NT2/D1 (cell line): ENCODE measurements around the gene STK16.
A peak's percentile ranks its signal among the peaks of the same experiment; 100 is the strongest.

Experiments
- DNase-seq: peaks from one replicate; pipeline ENCODE4 v3.0.0-alpha.2; 2011; ENCODE audit warnings: low read depth, low spot score
- H3K27me3 ChIP-seq: 2 replicates; pipeline ENCODE4 v1.6.0; 2011; ENCODE audit warnings: mild to moderate bottlenecking; ENCODE audit not compliant: insufficient read length, insufficient read depth
- H3K36me3 ChIP-seq: 2 replicates; pipeline ENCODE4 v1.6.1; 2011; ENCODE audit warnings: mild to moderate bottlenecking, low read length, mixed read lengths; ENCODE audit not compliant: insufficient read depth, insufficient read length
- H3K4me1 ChIP-seq: 2 replicates; pipeline ENCODE4 v1.5.1; 2011; ENCODE audit not compliant: insufficient read depth, insufficient read length
- H3K4me3 ChIP-seq: 2 replicates; pipeline ENCODE4 v1.5.1; 2011; ENCODE audit warnings: low read depth; ENCODE audit not compliant: insufficient read length
- H3K9ac ChIP-seq: 2 replicates; pipeline ENCODE4 v1.6.0; 2011; ENCODE audit warnings: low read depth; ENCODE audit not compliant: insufficient read length
- H3K9me3 ChIP-seq: 2 replicates; pipeline ENCODE4 v1.5.1; 2011; ENCODE audit warnings: mild to moderate bottlenecking, low read length; ENCODE audit not compliant: insufficient read depth
- SUZ12 ChIP-seq: IDR thresholded peaks from 2 replicates; pipeline ENCODE4 v1.6.1; 2011; ENCODE audit not compliant: insufficient read length, insufficient read depth; ENCODE audit errors: extremely low read depth
- YY1 ChIP-seq: IDR thresholded peaks from 2 replicates; pipeline ENCODE4 v1.6.1; 2011; ENCODE audit not compliant: insufficient read length, insufficient read depth
- ZNF274 ChIP-seq: IDR thresholded peaks from 2 replicates; pipeline ENCODE4 v1.6.1; 2011; ENCODE audit warnings: mild to moderate bottlenecking, low read depth, low read length

STK16 gene

GRCh38 chr2:219248845-219249202 lies 3.5 kb downstream of the STK16 start:
- Histone ChIP-seq H3K9me3 (no peaks in the 10 kb centered on the region), H3K4me1 (peaks cover 23% of the 10 kb centered on the region), H3K9ac (peak overlapping the region; percentile 46), H3K27me3 (peaks cover 25% of the 10 kb centered on the region), H3K36me3 (peaks cover 52% of the 10 kb centered on the region), H3K4me3 (no peak overlapping the region)
- no peak for TF ChIP-seq SUZ12
- no peak for TF ChIP-seq ZNF274
- no peak for TF ChIP-seq YY1
- DNase-seq: no peak

- TF ChIP-seq YY1 (no peak), SUZ12 (no peak), ZNF274 (no peak)
- no peaks in the 10 kb centered on the region for H3K9me3 ChIP-seq
- peak overlapping the region; percentile 46 for H3K9ac ChIP-seq
- no peak for DNase-seq
- H3K36me3 ChIP-seq: peaks cover 52% of the 10 kb centered on the region
- peaks cover 30% of the 10 kb centered on the region for H3K27me3 ChIP-seq
- H3K4me1 ChIP-seq: peaks cover 27% of the 10 kb centered on the region
- peak overlapping the region; percentile 1 for H3K4me3 ChIP-seq
These were observed 4.1 kb downstream of the STK16 start for GRCh38 chr2:219249203-219249980.

- TF ChIP-seq SUZ12 (no peak), ZNF274 (no peak), YY1 (no peak)
- H3K36me3 ChIP-seq: peaks cover 52% of the 10 kb centered on the region
- no peak overlapping the region for H3K9ac ChIP-seq
- no peak for DNase-seq
- peaks cover 38% of the 10 kb centered on the region for H3K27me3 ChIP-seq
- no peaks in the 10 kb centered on the region for H3K9me3 ChIP-seq
- peaks cover 25% of the 10 kb centered on the region for H3K4me1 ChIP-seq
- peak overlapping the region; percentile 1 for H3K4me3 ChIP-seq
These were observed 4.9 kb downstream of the STK16 start for GRCh38 chr2:219250049-219250781.

- Histone ChIP-seq H3K27me3 (peaks cover 53% of the 10 kb centered on the region), H3K4me3 (no peak overlapping the region), H3K36me3 (peaks cover 48% of the 10 kb centered on the region), H3K9ac (no peak overlapping the region), H3K9me3 (no peaks in the 10 kb centered on the region), H3K4me1 (peaks cover 25% of the 10 kb centered on the region)
- no peak for TF ChIP-seq YY1
- TF ChIP-seq ZNF274: no peak
- TF ChIP-seq SUZ12: no peak
- no peak for DNase-seq
These were observed 6.4 kb downstream of the STK16 start for GRCh38 chr2:219251656-219252055.

GRCh38 chr2:219252084-219252483 lies 6.8 kb downstream of the STK16 start:
- no peak overlapping the region for H3K4me3 ChIP-seq
- peaks cover 44% of the 10 kb centered on the region for H3K36me3 ChIP-seq
- TF ChIP-seq YY1: no peak
- no peak for TF ChIP-seq SUZ12
- TF ChIP-seq ZNF274: no peak
- peaks cover 25% of the 10 kb centered on the region for H3K4me1 ChIP-seq
- H3K9ac ChIP-seq: no peak overlapping the region
- H3K27me3 ChIP-seq: peaks cover 55% of the 10 kb centered on the region
- no peaks in the 10 kb centered on the region for H3K9me3 ChIP-seq
- DNase-seq: no peak

GRCh38 chr2:219252570-219252899 lies 7.3 kb downstream of the STK16 start:
- H3K27me3 ChIP-seq: peaks cover 55% of the 10 kb centered on the region
- H3K9ac ChIP-seq: peak overlapping the region; percentile 72
- H3K36me3 ChIP-seq: peaks cover 39% of the 10 kb centered on the region
- peaks cover 25% of the 10 kb centered on the region for H3K4me1 ChIP-seq
- DNase-seq: no peak
- H3K9me3 ChIP-seq: no peaks in the 10 kb centered on the region
- no peak for TF ChIP-seq ZNF274
- TF ChIP-seq YY1: no peak
- no peak for TF ChIP-seq SUZ12
- peak overlapping the region; percentile 53 for H3K4me3 ChIP-seq
